K562 treated with DMSO at 1 percent for 48 hours (cell line): ENCODE results near the gene PGM1. TPM values are rescaled to one million over a fixed set of nuclear protein-coding genes. Genes with fewer than 3 reads are reported as not detected.

Experiments used
- total RNA-seq: library from RNA; unstranded; fragments of 300-600 nt; gene quantifications from 2 replicates; pipeline ENCODE4 v1.2.3, GENCODE V29; 2022; ENCODE audit warnings: low replicate concordance; ENCODE audit errors: extremely low read depth

Gene PGM1
- total RNA-seq: not detected in 2 replicates

DNA sequence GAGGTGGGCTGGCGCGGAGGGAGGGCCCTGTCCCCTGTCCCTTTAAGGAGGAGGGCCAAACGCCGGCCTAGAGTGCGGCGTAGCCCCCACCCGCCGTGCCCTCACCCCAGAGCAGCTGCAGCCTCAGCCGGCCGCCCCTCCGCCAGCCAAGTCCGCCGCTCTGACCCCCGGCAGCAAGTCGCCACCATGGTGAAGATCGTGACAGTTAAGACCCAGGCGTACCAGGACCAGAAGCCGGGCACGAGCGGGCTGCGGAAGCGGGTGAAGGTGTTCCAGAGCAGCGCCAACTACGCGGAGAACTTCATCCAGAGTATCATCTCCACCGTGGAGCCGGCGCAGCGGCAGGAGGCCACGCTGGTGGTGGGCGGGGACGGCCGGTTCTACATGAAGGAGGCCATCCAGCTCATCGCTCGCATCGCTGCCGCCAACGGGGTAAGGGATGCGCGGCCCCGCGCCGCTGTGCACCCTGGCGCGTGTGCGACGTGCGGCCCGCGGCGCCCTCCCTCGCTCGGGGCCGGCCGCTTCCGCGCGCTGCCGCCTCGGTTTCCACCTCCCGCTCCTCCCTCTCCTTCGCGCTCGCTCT is at the start of gene PGM1:
Gene PGM1, plus strand, starts transcription at position 109 of the 583 bp plus-strand sequence. Its CDS starts 78 bp downstream, at position 187.

Other genes starting within 250 kb of the PGM1 start
- not detected in 2 replicates for gene ALG6, start 225.8 kb upstream of the PGM1 start, total RNA-seq
- not detected in 2 replicates for gene ITGB3BP, start 70.2 kb upstream of the PGM1 start, total RNA-seq
- not detected in 2 replicates for gene EFCAB7, start 69.9 kb upstream of the PGM1 start, total RNA-seq
- gene ROR1, start 180.6 kb downstream of the PGM1 start, total RNA-seq: not detected in 2 replicates